B cell (primary cell): Measurements from ENCODE around the gene PTTG2.

ENCODE experiments used
- EZH2 ChIP-seq: IDR thresholded peaks from 2 replicates; pipeline ENCODE4 v1.6.1; 2012; ENCODE audit warnings: borderline replicate concordance, low read depth, mild to moderate bottlenecking, moderate library complexity, low read length; ENCODE audit not compliant: insufficient read depth, poor library complexity, severe bottlenecking
- TF ChIP-seq, protein P1 (sequence below): fragments of 200-600 bp; IDR thresholded peaks from one replicate; pipeline ENCODE4 v1.8.0; 2022; ENCODE audit warnings: antibody characterized with exemption, mild to moderate bottlenecking

GRCh38 chr4:37934096-37934495, 26.1 kb upstream of the PTTG2 start:
- no peak for TF ChIP-seq EZH2
- TF ChIP-seq, protein P1, sequence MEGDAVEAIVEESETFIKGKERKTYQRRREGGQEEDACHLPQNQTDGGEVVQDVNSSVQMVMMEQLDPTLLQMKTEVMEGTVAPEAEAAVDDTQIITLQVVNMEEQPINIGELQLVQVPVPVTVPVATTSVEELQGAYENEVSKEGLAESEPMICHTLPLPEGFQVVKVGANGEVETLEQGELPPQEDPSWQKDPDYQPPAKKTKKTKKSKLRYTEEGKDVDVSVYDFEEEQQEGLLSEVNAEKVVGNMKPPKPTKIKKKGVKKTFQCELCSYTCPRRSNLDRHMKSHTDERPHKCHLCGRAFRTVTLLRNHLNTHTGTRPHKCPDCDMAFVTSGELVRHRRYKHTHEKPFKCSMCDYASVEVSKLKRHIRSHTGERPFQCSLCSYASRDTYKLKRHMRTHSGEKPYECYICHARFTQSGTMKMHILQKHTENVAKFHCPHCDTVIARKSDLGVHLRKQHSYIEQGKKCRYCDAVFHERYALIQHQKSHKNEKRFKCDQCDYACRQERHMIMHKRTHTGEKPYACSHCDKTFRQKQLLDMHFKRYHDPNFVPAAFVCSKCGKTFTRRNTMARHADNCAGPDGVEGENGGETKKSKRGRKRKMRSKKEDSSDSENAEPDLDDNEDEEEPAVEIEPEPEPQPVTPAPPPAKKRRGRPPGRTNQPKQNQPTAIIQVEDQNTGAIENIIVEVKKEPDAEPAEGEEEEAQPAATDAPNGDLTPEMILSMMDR: no peak
